Activated CD4-positive, alpha-beta T cell treated with anti-CD3 and anti-CD28 coated beads for 36 hours (primary cell): ENCODE results near the gene KRTAP10-6. TPM values are rescaled to one million over a fixed set of nuclear protein-coding genes. Genes with fewer than 3 reads are reported as not detected.
"Not testable (repeated sequence)": the region's sequence is repeated elsewhere in the genome, so short reads cannot be mapped to it uniquely, and the experiment has no call there.

Experiments
- ATAC-seq: fragments of 200-7000 bp; cut with Tn5 transposase; one replicate; pipeline ENCODE4 v1.10.0; 2021; ENCODE audit warnings: mild to moderate bottlenecking, moderate library complexity
- CTCF ChIA-PET: fragments of 350-600 bp; sonication (Branson Sonifier 250); formaldehyde crosslinking; loops from one replicate; lab custom pipeline; 2021; ENCODE audit warnings: antibody characterized with exemption; lab: Charles Lee
- POLR2A ChIA-PET: fragments of 350-600 bp; sonication (Branson Sonifier 250); formaldehyde crosslinking; loops from one replicate; lab custom pipeline; 2021; ENCODE audit warnings: antibody characterized with exemption, inconsistent platforms; lab: Charles Lee
- DNase-seq: peaks from one replicate; pipeline ENCODE4 v3.0.0-alpha.2; 2020
- H3K27ac Mint-ChIP-seq: one replicate; pipeline ENCODE4 v1.8.0; 2021; ENCODE audit warnings: mixed read lengths
- H3K27me3 Mint-ChIP-seq: one replicate; pipeline ENCODE4 v1.8.0; 2021; ENCODE audit warnings: mixed read lengths
- H3K36me3 Mint-ChIP-seq: one replicate; pipeline ENCODE4 v1.8.0; 2021; ENCODE audit warnings: low read depth, mixed read lengths
- H3K4me1 Mint-ChIP-seq: one replicate; pipeline ENCODE4 v1.8.0; 2021; ENCODE audit warnings: mixed read lengths
- H3K4me3 Mint-ChIP-seq: one replicate; pipeline ENCODE4 v1.8.0; 2021; ENCODE audit warnings: mild to moderate bottlenecking, moderate library complexity, mixed read lengths
- H3K9me3 Mint-ChIP-seq: one replicate; pipeline ENCODE4 v1.8.0; 2021; ENCODE audit warnings: low read depth, mixed read lengths
- intact Hi-C, 2 experiments: fragments of 100-400 bp; cut with DNase I in 1 of 2; cut with micrococcal nuclease in 1 of 2; formaldehyde crosslinking; loops; one replicate each; pipeline versions ENCODE4 v1.14.2 to v1.15.1; 2022 to 2024; cut with DNase I, micrococcal nuclease
- total RNA-seq, 2 experiments: library from RNA; stranded (reverse); gene quantifications; one replicate each; pipeline ENCODE4 v1.2.3, GENCODE V29; 2021

KRTAP10-6 gene
- total RNA-seq, 2 experiments from 2014 or later = not detected

DNA sequence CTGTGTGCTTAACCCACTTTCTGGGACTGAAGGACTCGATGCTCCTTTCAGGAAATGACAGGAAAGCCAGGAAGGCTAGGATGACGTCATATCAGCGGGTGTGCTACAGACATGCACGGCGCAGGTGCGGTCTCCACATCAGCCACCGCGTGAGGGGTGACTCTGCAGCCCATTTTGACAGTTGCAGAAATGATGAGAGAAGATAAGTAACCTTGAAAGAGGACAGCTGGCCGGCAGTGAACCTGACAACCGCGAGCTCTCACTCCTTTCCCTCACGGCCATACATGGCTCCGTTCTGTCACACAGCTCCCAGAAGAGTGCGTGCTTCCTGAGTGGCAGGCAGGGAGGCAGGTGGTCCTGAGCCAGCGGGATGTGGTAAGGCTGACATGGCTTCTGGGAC lies 10.2 kb downstream of the KRTAP10-6 start:
- CTCF ChIA-PET = interaction anchor here (0.6 kb wide), 1 partner anchor 183 kb away, joined by 3 read pairs; no protein-coding TSS in a partner anchor
- no peak for DNase-seq
- POLR2A ChIA-PET = no interaction called here
- Mint-ChIP-seq H3K4me1 (peaks cover 10% of the 10 kb centered on the region), H3K4me3 (no peak overlapping the region), H3K27ac (no peak overlapping the region), H3K9me3 (peaks cover 14% of the 10 kb centered on the region), H3K27me3 (peaks cover 15% of the 10 kb centered on the region), H3K36me3 (peaks cover 4% of the 10 kb centered on the region)
- ATAC-seq = no peak
- intact Hi-C loops = no loop called here

- peaks cover 4% of the 10 kb centered on the region for H3K36me3 Mint-ChIP-seq
- DNase-seq = no peak
- peaks cover 9% of the 10 kb centered on the region for H3K27me3 Mint-ChIP-seq
- no peak overlapping the region for H3K27ac Mint-ChIP-seq
- ATAC-seq = no peak
- H3K9me3 Mint-ChIP-seq = peaks cover 14% of the 10 kb centered on the region
- ChIA-PET POLR2A (no interaction called here), CTCF (no interaction called here)
- peaks cover 10% of the 10 kb centered on the region for H3K4me1 Mint-ChIP-seq
- intact Hi-C loops = no loop called here
- H3K4me3 Mint-ChIP-seq = no peak overlapping the region
Observed at GRCh38 chr21:44581158-44581557, 11.1 kb downstream of the KRTAP10-6 start.

DNA sequence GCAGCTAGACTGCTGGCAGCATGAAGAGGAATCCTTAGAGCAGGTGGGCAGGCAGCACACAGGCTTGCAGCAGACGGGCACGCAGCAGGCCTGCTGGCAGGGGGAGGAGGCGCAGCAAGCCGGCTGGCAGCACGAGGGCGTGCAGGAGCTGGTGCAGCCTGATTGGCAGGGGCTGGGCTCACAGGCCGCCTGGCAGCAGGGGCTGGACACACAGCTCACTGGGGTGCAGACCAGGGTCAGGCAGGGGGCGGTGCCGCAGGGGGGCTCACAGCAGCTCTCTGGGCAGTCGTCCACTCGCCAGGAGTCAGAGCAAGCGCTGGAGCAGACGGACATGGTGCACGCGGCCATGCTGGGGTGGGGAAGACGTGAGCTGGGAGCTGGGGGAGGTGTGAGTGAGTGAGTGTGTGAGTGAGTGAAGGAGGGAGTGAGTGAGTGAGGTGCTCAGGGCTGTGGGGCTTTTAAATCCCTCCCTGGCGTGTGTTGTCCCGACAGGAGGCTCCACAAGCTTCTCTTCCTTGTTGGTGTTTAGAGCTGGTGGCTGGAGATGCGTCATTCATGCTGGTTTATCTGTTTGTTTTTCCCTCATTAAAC lies 12.0 kb downstream of the KRTAP10-6 start, which contains the start of gene KRTAP10-5:
Gene KRTAP10-5 (minus strand): TSS at position 374 of the 591 bp plus-strand sequence. CDS start 26 bp downstream, at position 348.
- H3K27ac Mint-ChIP-seq, ATAC-seq, intact Hi-C loops, H3K27me3 Mint-ChIP-seq, H3K4me3 Mint-ChIP-seq, POLR2A ChIA-PET, H3K36me3 Mint-ChIP-seq: not testable (repeated sequence)
- peak; percentile 24 for DNase-seq
- CTCF ChIA-PET = interaction anchor here (0.5 to 0.7 kb wide), 2 partner anchors 27 to 104 kb away, joined by 3 read pairs; no protein-coding TSS in a partner anchor
- peaks cover 14% of the 10 kb centered on the region for H3K9me3 Mint-ChIP-seq
- peaks cover 10% of the 10 kb centered on the region for H3K4me1 Mint-ChIP-seq

- H3K4me3 Mint-ChIP-seq = no peak overlapping the region
- DNase-seq = no peak
Observed at GRCh38 chr21:44579833-44580144, 12.5 kb downstream of the KRTAP10-6 start.

GRCh38 chr21:44579056-44579832 lies 13.1 kb downstream of the KRTAP10-6 start:
- no peak for ATAC-seq
- peaks cover 10% of the 10 kb centered on the region for H3K4me1 Mint-ChIP-seq
- intact Hi-C loops = no loop called here
- no peak overlapping the region for H3K27ac Mint-ChIP-seq
- POLR2A ChIA-PET = no interaction called here
- DNase-seq = no peak
- H3K36me3 Mint-ChIP-seq = peaks cover 4% of the 10 kb centered on the region
- peaks cover 5% of the 10 kb centered on the region for H3K27me3 Mint-ChIP-seq
- no peak overlapping the region for H3K4me3 Mint-ChIP-seq
- CTCF ChIA-PET = interaction anchor here (0.7 kb wide), 1 partner anchor 105 kb away, joined by 3 read pairs; no protein-coding TSS in a partner anchor
- peaks cover 14% of the 10 kb centered on the region for H3K9me3 Mint-ChIP-seq

More at GRCh38 chr21:44579833-44580144, 12.5 kb downstream of the KRTAP10-6 start:
- intact Hi-C loops = no loop called here
- no peak for ATAC-seq
- Mint-ChIP-seq H3K9me3 (peaks cover 14% of the 10 kb centered on the region), H3K36me3 (peaks cover 4% of the 10 kb centered on the region), H3K27me3 (peaks cover 4% of the 10 kb centered on the region), H3K4me1 (peaks cover 10% of the 10 kb centered on the region), H3K27ac (no peak overlapping the region)
- POLR2A ChIA-PET = no interaction called here
- CTCF ChIA-PET = interaction anchor here (0.7 kb wide), 1 partner anchor 105 kb away, joined by 3 read pairs; no protein-coding TSS in a partner anchor

DNA sequence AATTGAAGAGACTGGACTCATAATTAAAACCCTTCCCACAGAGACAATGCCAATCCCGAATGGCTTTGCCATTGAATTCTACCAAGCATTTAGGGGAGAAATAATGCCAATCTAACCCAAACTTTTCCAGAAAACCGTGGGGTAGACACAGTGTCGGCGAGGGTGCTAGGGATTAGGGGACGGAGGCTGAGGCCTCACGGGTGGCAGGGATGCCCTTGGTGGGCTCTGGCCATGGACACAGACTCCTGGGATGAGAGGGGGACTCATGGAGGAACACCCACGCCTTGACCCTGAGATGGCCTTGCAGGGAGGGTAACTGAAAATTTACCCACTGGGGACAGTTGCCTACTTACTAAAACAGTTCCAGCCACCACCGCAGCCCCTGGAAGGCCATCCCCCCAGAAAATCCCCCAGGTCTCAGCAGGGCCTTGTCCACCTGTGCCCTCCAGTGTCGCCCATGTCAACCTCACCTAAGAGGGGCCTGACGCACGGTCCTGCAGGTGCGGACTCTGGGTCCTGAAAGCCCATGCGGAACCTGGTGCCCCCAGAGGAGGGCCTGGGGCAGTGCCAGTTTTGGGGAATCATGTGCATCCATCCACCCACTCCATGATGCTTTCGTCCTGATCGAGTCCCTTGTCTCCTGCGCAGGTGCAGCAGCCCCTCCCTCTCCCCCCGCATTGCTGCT lies 13.8 kb downstream of the KRTAP10-6 start:
- POLR2A ChIA-PET = no interaction called here
- H3K4me3 Mint-ChIP-seq = no peak overlapping the region
- DNase-seq (no peak), ATAC-seq (no peak)
- peaks cover 3% of the 10 kb centered on the region for H3K4me1 Mint-ChIP-seq
- CTCF ChIA-PET = no interaction called here
- H3K36me3 Mint-ChIP-seq = peaks cover 4% of the 10 kb centered on the region
- H3K27me3 Mint-ChIP-seq = peaks cover 5% of the 10 kb centered on the region
- intact Hi-C loops = no loop called here
- H3K9me3 Mint-ChIP-seq = peaks cover 14% of the 10 kb centered on the region
- H3K27ac Mint-ChIP-seq = no peak overlapping the region

- no peak for ATAC-seq
- no peak overlapping the region for H3K27ac Mint-ChIP-seq
- H3K36me3 Mint-ChIP-seq = peaks cover 3% of the 10 kb centered on the region
- POLR2A ChIA-PET = no interaction called here
- H3K9me3 Mint-ChIP-seq = peaks cover 9% of the 10 kb centered on the region
- H3K27me3 Mint-ChIP-seq = peaks cover 3% of the 10 kb centered on the region
- no peaks in the 10 kb centered on the region for H3K4me1 Mint-ChIP-seq
- no peak overlapping the region for H3K4me3 Mint-ChIP-seq
- no peak for DNase-seq
- CTCF ChIA-PET = no interaction called here
- intact Hi-C loops = no loop called here
Observed at GRCh38 chr21:44576025-44576420, 16.3 kb downstream of the KRTAP10-6 start.

DNA sequence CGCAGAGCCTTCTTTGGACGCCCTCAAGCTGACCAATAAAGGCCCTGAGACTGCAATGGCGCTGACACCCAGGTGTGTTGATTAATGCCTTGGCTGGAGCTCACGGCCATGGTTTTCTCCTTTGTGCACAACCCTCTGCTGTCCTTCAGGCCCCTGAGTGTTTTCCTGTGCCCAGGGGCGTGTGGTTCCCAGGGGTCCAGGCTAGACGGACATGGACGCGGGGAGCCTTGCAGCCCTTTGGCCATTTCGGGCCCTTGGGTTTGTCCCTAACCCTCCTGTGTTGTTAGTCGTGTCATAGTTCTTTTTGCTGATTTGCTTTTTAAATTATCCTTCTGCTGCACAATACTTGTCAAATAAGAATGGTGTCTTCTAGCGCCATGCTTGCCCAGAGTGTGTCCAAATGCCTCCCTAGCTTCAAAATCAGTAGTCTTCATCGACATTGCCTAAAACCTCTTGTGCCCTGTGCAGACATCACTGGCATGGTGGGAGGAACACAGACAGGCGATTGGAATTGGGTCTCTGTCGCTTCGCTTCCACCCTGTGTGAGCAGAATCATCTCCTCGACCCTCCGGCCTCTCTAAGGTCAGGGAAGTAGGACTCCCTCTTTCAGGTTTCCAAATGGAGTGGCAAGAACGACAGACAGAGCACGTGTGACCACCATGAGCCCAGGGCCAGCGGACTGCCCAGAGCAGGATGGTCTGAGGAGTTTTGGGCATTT lies 16.8 kb downstream of the KRTAP10-6 start:
- Mint-ChIP-seq H3K36me3 (peaks cover 2% of the 10 kb centered on the region), H3K27me3 (peaks cover 3% of the 10 kb centered on the region), H3K4me1 (no peaks in the 10 kb centered on the region), H3K9me3 (peaks cover 8% of the 10 kb centered on the region), H3K27ac (no peak overlapping the region), H3K4me3 (no peak overlapping the region)
- intact Hi-C loops = no loop called here
- no peak for ATAC-seq
- POLR2A ChIA-PET = no interaction called here
- CTCF ChIA-PET = no interaction called here
- no peak for DNase-seq

- CTCF ChIA-PET = interaction anchor here (0.6 to 0.7 kb wide), 2 partner anchors 36 to 147 kb away, joined by 3 read pairs; no protein-coding TSS in a partner anchor
- intact Hi-C loops = no loop called here
- ATAC-seq = no peak
- Mint-ChIP-seq H3K9me3 (peaks cover 8% of the 10 kb centered on the region), H3K4me3 (no peak overlapping the region), H3K27me3 (peaks cover 3% of the 10 kb centered on the region), H3K36me3 (peaks cover 2% of the 10 kb centered on the region), H3K27ac (no peak overlapping the region), H3K4me1 (no peaks in the 10 kb centered on the region)
- POLR2A ChIA-PET = no interaction called here
- DNase-seq = no peak
Observed at GRCh38 chr21:44574457-44575306, 17.6 kb downstream of the KRTAP10-6 start.

DNA sequence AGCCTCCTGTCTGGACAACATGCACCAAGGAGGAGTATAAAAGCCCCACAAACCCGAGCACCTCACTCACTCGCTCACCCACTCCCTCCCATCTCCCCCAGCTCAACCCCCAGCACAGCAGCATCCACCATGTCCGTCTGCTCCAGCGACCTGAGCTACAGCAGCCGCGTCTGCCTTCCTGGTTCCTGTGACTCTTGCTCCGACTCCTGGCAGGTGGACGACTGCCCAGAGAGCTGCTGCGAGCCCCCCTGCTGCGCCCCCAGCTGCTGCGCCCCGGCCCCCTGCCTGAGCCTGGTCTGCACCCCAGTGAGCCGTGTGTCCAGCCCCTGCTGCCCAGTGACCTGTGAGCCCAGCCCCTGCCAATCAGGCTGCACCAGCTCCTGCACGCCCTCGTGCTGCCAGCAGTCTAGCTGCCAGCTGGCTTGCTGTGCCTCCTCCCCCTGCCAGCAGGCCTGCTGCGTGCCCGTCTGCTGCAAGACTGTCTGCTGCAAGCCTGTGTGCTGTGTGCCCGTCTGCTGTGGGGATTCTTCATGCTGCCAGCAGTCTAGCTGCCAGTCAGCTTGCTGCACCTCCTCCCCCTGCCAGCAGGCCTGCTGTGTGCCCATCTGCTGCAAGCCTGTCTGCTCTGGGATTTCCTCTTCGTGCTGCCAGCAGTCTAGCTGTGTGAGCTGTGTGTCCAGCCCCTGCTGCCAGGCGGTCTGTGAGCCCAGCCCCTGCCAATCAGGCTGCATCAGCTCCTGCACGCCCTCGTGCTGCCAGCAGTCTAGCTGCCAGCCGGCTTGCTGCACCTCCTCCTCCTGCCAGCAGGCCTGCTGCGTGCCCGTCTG lies 18.5 kb downstream of the KRTAP10-6 start, which contains the start of gene KRTAP10-4:
Gene KRTAP10-4 (plus strand): TSS at position 100 of the 827 bp plus-strand sequence. CDS start 30 bp downstream, at position 130.
- H3K27ac Mint-ChIP-seq, H3K27me3 Mint-ChIP-seq, H3K36me3 Mint-ChIP-seq, ATAC-seq, H3K4me3 Mint-ChIP-seq, H3K4me1 Mint-ChIP-seq, POLR2A ChIA-PET, intact Hi-C loops, DNase-seq, H3K9me3 Mint-ChIP-seq: not testable (repeated sequence)
- CTCF ChIA-PET = interaction anchor here (0.7 kb wide), 1 partner anchor 37 kb away, joined by 3 read pairs; no protein-coding TSS in a partner anchor
